GM12874 (cell line): ENCODE measurements around the gene LCE2B.
"Not testable (repeated sequence)": the region's sequence is repeated elsewhere in the genome, so short reads cannot be mapped to it uniquely, and the experiment has no call there.

Experiments
- CTCF ChIP-seq: IDR thresholded peaks from 2 replicates; pipeline ENCODE4 v1.5.1; 2011; ENCODE audit warnings: low read depth, mild to moderate bottlenecking, control low read depth, low read length, moderate library complexity; ENCODE audit not compliant: insufficient read depth

LCE2B gene

GRCh38 chr1:152657677-152658076, 28.2 kb upstream of the LCE2B start:
- no peak for TF ChIP-seq CTCF

GRCh38 chr1:152658649-152659048, 27.3 kb upstream of the LCE2B start:
- TF ChIP-seq CTCF, result no peak

GRCh38 chr1:152663098-152663497, 22.8 kb upstream of the LCE2B start, which contains the start of gene LCE2D:
Gene LCE2D (plus strand): TSS chr1:152663380. CDS start chr1:152664106, 726 bp downstream.
- TF ChIP-seq CTCF, result no peak

- no peak for TF ChIP-seq CTCF
Observed at GRCh38 chr1:152667648-152668047, 18.3 kb upstream of the LCE2B start.

GRCh38 chr1:152673016-152673415, 12.9 kb upstream of the LCE2B start:
- no peak for TF ChIP-seq CTCF

GRCh38 chr1:152674983-152675382, 10.9 kb upstream of the LCE2B start, which contains the start of gene LCE2C:
Gene LCE2C (plus strand): TSS chr1:152675279. CDS start chr1:152676016, 737 bp downstream.
- not testable (repeated sequence) for TF ChIP-seq CTCF

- TF ChIP-seq CTCF, result no peak
Observed at GRCh38 chr1:152679459-152679858, 6.5 kb upstream of the LCE2B start.
